Mesenchymal stem cell (in vitro differentiated cells and primary cell): ENCODE results near the gene RIPPLY1.

Source experiments
- DNase-seq: peaks from one replicate; pipeline ENCODE4 v3.0.0-alpha.2; 2013
- H2AFZ ChIP-seq: one replicate; pipeline ENCODE4 v1.6.1; 2013; ENCODE audit warnings: low read depth, mild to moderate bottlenecking, control low read depth, inconsistent platforms, low read length, moderate library complexity
- H2AK5ac ChIP-seq: 2 replicates; pipeline ENCODE4 v1.6.1; 2013; ENCODE audit warnings: low read length, moderate library complexity, mild to moderate bottlenecking, inconsistent platforms; ENCODE audit not compliant: severe bottlenecking
- H2BK120ac ChIP-seq: one replicate; pipeline ENCODE4 v1.6.1; 2013; ENCODE audit warnings: low read depth, mild to moderate bottlenecking, inconsistent platforms, low read length, moderate library complexity
- H2BK12ac ChIP-seq, 2 experiments: one replicate each; pipeline ENCODE4 v1.6.1; 2013; ENCODE audit warnings: inconsistent platforms in 2 of 2, low read length in 2 of 2, mild to moderate bottlenecking in 2 of 2, moderate library complexity in 2 of 2, control low read depth in 1 of 2
- H2BK15ac ChIP-seq: one replicate; pipeline ENCODE4 v1.6.1; 2013; ENCODE audit warnings: mild to moderate bottlenecking, low read depth, inconsistent platforms; ENCODE audit not compliant: poor library complexity, severe bottlenecking
- H2BK5ac ChIP-seq: 2 replicates; pipeline ENCODE4 v1.6.1; 2013; ENCODE audit warnings: low read depth, mild to moderate bottlenecking, low read length, control low read depth, inconsistent platforms; ENCODE audit not compliant: poor library complexity, severe bottlenecking
- H3K14ac ChIP-seq, 2 experiments: one replicate each; pipeline ENCODE4 v1.6.1; 2013; ENCODE audit warnings: inconsistent platforms in 2 of 2, low read length in 2 of 2, control low read depth in 1 of 2, mild to moderate bottlenecking in 1 of 2, moderate library complexity in 1 of 2
- H3K18ac ChIP-seq, 2 experiments: one replicate each; pipeline ENCODE4 v1.6.1; 2013; ENCODE audit warnings: inconsistent platforms in 2 of 2, low read length in 2 of 2, control low read depth in 1 of 2, low read depth in 1 of 2, mild to moderate bottlenecking in 1 of 2
- H3K23ac ChIP-seq, 2 experiments: one replicate each; pipeline ENCODE4 v1.6.1; 2013; ENCODE audit warnings: inconsistent platforms in 2 of 2, low read length in 2 of 2, mild to moderate bottlenecking in 2 of 2, moderate library complexity in 2 of 2, control low read depth in 1 of 2
- H3K27ac ChIP-seq: 2 replicates; pipeline ENCODE4 v1.5.1; 2013; ENCODE audit warnings: mild to moderate bottlenecking, moderate library complexity, low read length, control low read depth, inconsistent platforms; ENCODE audit not compliant: poor library complexity, severe bottlenecking
- H3K27me3 ChIP-seq, 2 experiments: 2 replicates each; pipeline versions ENCODE4 v1.6.1 to v1.7.0; 2013; ENCODE audit warnings: low read length in 2 of 2, mild to moderate bottlenecking in 2 of 2, moderate library complexity in 2 of 2, control low read depth in 1 of 2, inconsistent platforms in 1 of 2; ENCODE audit not compliant: control insufficient read depth in 1 of 2, insufficient read depth in 1 of 2
- H3K36me3 ChIP-seq, 2 experiments: 2 replicates each; pipeline versions ENCODE4 v1.6.1 to v1.7.0; 2013; ENCODE audit warnings: low read length in 2 of 2, control low read depth in 1 of 2, inconsistent platforms in 1 of 2, low read depth in 1 of 2, mild to moderate bottlenecking in 1 of 2; ENCODE audit not compliant: insufficient read depth in 2 of 2, control insufficient read depth in 1 of 2
- H3K4ac ChIP-seq, 2 experiments: one replicate each; pipeline ENCODE4 v1.6.1; 2013; ENCODE audit warnings: inconsistent platforms in 2 of 2, low read length in 2 of 2, mild to moderate bottlenecking in 2 of 2, moderate library complexity in 2 of 2, control low read depth in 1 of 2, low read depth in 1 of 2
- H3K4me1 ChIP-seq: 2 replicates; pipeline ENCODE4 v1.6.1; 2013; ENCODE audit warnings: low read depth, low read length, control low read depth; ENCODE audit not compliant: control insufficient read depth, insufficient read depth
- H3K4me2 ChIP-seq: 2 replicates; pipeline ENCODE4 v1.6.1; 2013; ENCODE audit warnings: low read length, mild to moderate bottlenecking, inconsistent platforms; ENCODE audit not compliant: poor library complexity, severe bottlenecking
- H3K4me3 ChIP-seq, 2 experiments: 2 replicates each; pipeline versions ENCODE4 v1.5.1 to v1.7.0; 2013; ENCODE audit warnings: low read length in 2 of 2, mild to moderate bottlenecking in 2 of 2, control low read depth in 1 of 2, low read depth in 1 of 2; ENCODE audit not compliant: insufficient read depth in 1 of 2
- H3K79me1 ChIP-seq: replicated peaks from 2 replicates; pipeline ENCODE4 v1.6.1; 2013; ENCODE audit warnings: mild to moderate bottlenecking, control low read depth, low read length, inconsistent platforms; ENCODE audit not compliant: poor library complexity, severe bottlenecking
- H3K9ac ChIP-seq: 2 replicates; pipeline ENCODE4 v1.7.0; 2013; ENCODE audit warnings: mild to moderate bottlenecking, low read length, moderate library complexity
- H3K9me3 ChIP-seq: 2 replicates; pipeline ENCODE4 v1.7.0; 2013; ENCODE audit warnings: mild to moderate bottlenecking, low read length; ENCODE audit not compliant: control insufficient read depth
- H4K8ac ChIP-seq: one replicate; pipeline ENCODE4 v1.6.1; 2013; ENCODE audit warnings: inconsistent platforms, mild to moderate bottlenecking, low read length, moderate library complexity
- H4K91ac ChIP-seq: one replicate; pipeline ENCODE4 v1.6.1; 2013; ENCODE audit warnings: mild to moderate bottlenecking, low read length, inconsistent platforms
- WGBS: methylation state at CpG from one replicate; pipeline ENCODE4 v1.1.7; 2013; ENCODE audit warnings: mixed read lengths; 5-methylcytosine and 5-hydroxymethylcytosine counted together

The RIPPLY1 gene

DNA sequence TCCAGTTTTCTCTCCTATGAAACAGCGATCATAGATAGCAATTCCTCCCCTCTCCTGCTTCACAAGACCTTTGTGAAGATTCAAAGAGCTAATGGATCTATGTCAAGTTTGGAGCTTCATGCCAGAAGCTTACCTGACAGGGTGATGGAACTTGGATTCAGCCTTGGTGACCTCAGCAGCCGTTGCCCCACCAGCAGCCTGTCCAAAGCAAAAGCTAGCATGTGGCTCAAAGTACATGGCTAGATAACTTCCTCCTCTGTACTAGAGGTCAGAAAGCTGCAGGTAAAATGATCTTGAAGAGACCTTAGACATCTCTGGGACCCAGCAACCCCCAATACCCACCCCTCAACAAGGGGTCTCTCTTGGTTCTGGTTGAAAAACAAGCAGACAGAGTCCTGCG, 1.8 kb downstream of the RIPPLY1 start:
- peaks cover 14% of the 10 kb centered on the region for H3K4me1 ChIP-seq

DNA sequence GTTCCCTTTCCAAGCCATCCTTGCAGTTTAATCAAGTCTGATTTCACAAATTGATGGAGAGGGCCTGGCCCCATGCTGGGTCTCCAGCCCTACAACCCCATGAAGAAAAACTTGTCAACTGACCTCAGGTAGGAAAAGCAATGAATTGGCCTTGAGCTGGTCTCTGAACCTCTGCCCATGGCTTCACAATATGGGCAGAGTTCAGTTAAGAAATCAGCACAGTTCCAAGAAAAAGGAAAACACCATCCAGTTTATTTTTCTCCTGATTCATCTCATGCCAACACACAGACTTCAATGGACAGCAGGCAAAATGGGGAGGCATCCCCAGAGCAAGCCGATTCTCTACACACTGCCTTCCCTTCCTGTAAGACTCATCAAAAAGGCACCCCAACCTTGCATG, 3.3 kb downstream of the RIPPLY1 start:
- Histone ChIP-seq H2AFZ (no peak overlapping the region), H2BK5ac (no peak overlapping the region), H3K4me1 (peaks cover 9% of the 10 kb centered on the region), H3K18ac (no peak overlapping the region), H3K9ac (no peak overlapping the region), H3K9me3 (no peaks in the 10 kb centered on the region), H2BK12ac (no peak overlapping the region), H2AK5ac (no peak overlapping the region), H3K4ac (no peak overlapping the region), H3K14ac (no peak overlapping the region), H3K79me1 (no peaks in the 10 kb centered on the region), H3K36me3 (no peaks in the 10 kb centered on the region), H3K23ac (no peak overlapping the region), H3K4me3 (no peak overlapping the region), H2BK120ac (no peak overlapping the region), H3K27me3 (peaks cover 0 to 51% of the 10 kb centered on the region in 2 experiments), H4K8ac (no peak overlapping the region), H3K4me2 (no peak overlapping the region), H4K91ac (no peak overlapping the region), H3K27ac (no peak overlapping the region), H2BK15ac (no peak overlapping the region)
- WGBS, result no CpG with 5 or more reads among the region's 1 CpG
- DNase-seq, result no peak

More for the DNA sequence above, 1.8 kb downstream of the RIPPLY1 start:
- Histone ChIP-seq H3K36me3 (no peaks in the 10 kb centered on the region), H2BK15ac (no peak overlapping the region), H2AK5ac (no peak overlapping the region), H3K4ac (no peak overlapping the region), H3K27ac (no peak overlapping the region), H3K14ac (no peak overlapping the region), H3K27me3 (peaks cover 0 to 65% of the 10 kb centered on the region in 2 experiments), H3K9me3 (no peaks in the 10 kb centered on the region), H3K4me3 (no peak overlapping the region), H3K23ac (no peak overlapping the region), H2AFZ (no peak overlapping the region), H3K79me1 (no peaks in the 10 kb centered on the region), H2BK120ac (no peak overlapping the region), H3K9ac (no peak overlapping the region), H4K91ac (no peak overlapping the region), H3K4me2 (no peak overlapping the region), H3K18ac (no peak overlapping the region), H4K8ac (no peak overlapping the region), H2BK5ac (no peak overlapping the region), H2BK12ac (no peak overlapping the region)
- DNase-seq, result no peak
- WGBS, result 90% methylated on average over 2 of the region's 3 CpGs

DNA sequence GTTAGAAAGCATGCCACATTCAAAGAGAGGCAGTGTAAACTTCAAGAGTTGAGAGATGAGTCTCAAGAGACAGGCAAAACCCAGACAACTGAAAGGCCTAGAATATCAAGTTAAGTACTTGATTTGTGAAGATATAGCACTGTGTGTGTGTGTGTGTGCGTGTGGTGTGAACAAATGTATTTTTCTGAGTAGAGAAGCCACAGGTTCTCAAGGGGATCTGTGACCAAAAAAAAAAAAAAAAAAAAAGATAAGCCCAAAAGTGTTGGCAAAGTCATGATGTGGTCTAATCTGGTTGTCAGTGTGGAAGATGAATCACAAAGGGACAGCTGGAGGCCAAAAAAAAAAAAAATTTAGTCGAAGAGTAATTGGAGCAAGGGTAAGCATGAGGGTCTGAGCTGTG, 3.9 kb downstream of the RIPPLY1 start:
- H2BK12ac ChIP-seq, result no peak overlapping the region
- DNase-seq, result peak; percentile 7
- H3K27ac ChIP-seq, result no peak overlapping the region
- no peak overlapping the region for H3K14ac ChIP-seq
- H3K18ac ChIP-seq, result no peak overlapping the region
- H3K36me3 ChIP-seq, result no peaks in the 10 kb centered on the region
- no peak overlapping the region for H3K9ac ChIP-seq
- peaks cover 13% of the 10 kb centered on the region for H3K4me1 ChIP-seq
- no peak overlapping the region for H3K4me2 ChIP-seq
- H4K91ac ChIP-seq, result no peak overlapping the region
- H3K9me3 ChIP-seq, result no peaks in the 10 kb centered on the region
- no peak overlapping the region for H4K8ac ChIP-seq
- H2BK120ac ChIP-seq, result no peak overlapping the region
- no peak overlapping the region for H3K4ac ChIP-seq
- peaks cover 0 to 49% of the 10 kb centered on the region in 2 experiments for H3K27me3 ChIP-seq
- no peak overlapping the region for H2AFZ ChIP-seq
- no peak overlapping the region for H3K23ac ChIP-seq
- no peak overlapping the region for H2BK5ac ChIP-seq
- H2BK15ac ChIP-seq, result no peak overlapping the region
- 93% methylated on average over 1 of the region's 2 CpGs for WGBS
- H3K4me3 ChIP-seq, result no peak overlapping the region
- H2AK5ac ChIP-seq, result no peak overlapping the region
- H3K79me1 ChIP-seq, result no peaks in the 10 kb centered on the region

DNA sequence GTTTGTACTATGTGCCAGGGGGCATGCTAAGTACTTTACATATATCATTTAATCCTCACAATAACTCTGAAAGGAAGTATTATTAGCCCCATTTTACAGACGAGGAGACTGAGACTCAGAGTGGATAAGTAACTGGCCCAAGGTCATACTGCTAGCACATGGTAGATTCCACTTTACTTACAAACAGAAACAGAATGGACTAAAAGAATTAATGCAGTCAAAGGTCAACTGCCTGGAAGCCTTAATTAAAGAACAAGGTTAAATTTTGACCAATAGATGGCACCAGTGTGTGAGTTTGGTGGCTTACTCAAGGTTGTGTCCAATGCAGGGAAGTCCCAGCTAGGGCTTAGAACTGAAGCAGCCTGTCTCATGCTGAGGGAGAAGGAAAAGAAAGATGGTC, 4.7 kb downstream of the RIPPLY1 start:
- Histone ChIP-seq H3K9me3 (no peaks in the 10 kb centered on the region), H3K4ac (no peak overlapping the region), H2BK12ac (no peak overlapping the region), H3K23ac (no peak overlapping the region), H3K14ac (no peak overlapping the region), H2AK5ac (no peak overlapping the region), H3K4me2 (no peak overlapping the region), H3K4me1 (peaks cover 8% of the 10 kb centered on the region), H3K4me3 (no peak overlapping the region), H3K27me3 (peaks cover 0 to 46% of the 10 kb centered on the region in 2 experiments), H2BK120ac (no peak overlapping the region), H3K18ac (no peak overlapping the region), H2BK5ac (no peak overlapping the region), H3K79me1 (no peaks in the 10 kb centered on the region), H4K8ac (no peak overlapping the region), H3K27ac (no peak overlapping the region), H4K91ac (no peak overlapping the region), H2BK15ac (no peak overlapping the region), H3K9ac (no peak overlapping the region), H3K36me3 (no peaks in the 10 kb centered on the region), H2AFZ (no peak overlapping the region)
- peak; percentile 67 for DNase-seq
- no CpG with 5 or more reads among the region's 1 CpG for WGBS
